Measurements from ENCODE around the gene KIF15. TPM values are rescaled to one million over a fixed set of nuclear protein-coding genes. Genes with fewer than 3 reads are reported as not detected.

KIF15 gene
- total RNA-seq, 1 donor from 2014 or later = 6.3 TPM

GRCh38 chr3:44825264-44825925, 63.8 kb downstream of the KIF15 start:
- no peaks in the 10 kb centered on the region for H3K4me1 ChIP-seq (ENCODE audit: control insufficient read depth in 3 of 3, insufficient read depth in 3 of 3, low read length in 3 of 3)
- no peak overlapping the region for H3K4me3 ChIP-seq (ENCODE audit: low read length in 3 of 3)
- no peaks in the 10 kb centered on the region for H3K27me3 ChIP-seq (ENCODE audit: control insufficient read depth in 3 of 3, insufficient read depth in 3 of 3, low read length in 3 of 3)
- H3K36me3 ChIP-seq (ENCODE audit: control insufficient read depth in 3 of 3, insufficient read depth in 3 of 3, low read length in 3 of 3) = no peaks in the 10 kb centered on the region
- no peaks in the 10 kb centered on the region for H3K9me3 ChIP-seq (ENCODE audit: control insufficient read depth in 3 of 3, low read length in 3 of 3)
- H3K9ac ChIP-seq (ENCODE audit: low read depth in 1 of 3, low read length in 3 of 3) = no peak overlapping the region
- H3K27ac ChIP-seq (ENCODE audit: low read depth, low read length) = no peak overlapping the region

GRCh38 chr3:44827196-44827595, 65.6 kb downstream of the KIF15 start:
- Histone ChIP-seq H3K36me3 (ENCODE audit: control insufficient read depth in 3 of 3, insufficient read depth in 3 of 3, low read length in 3 of 3) (no peaks in the 10 kb centered on the region), H3K9me3 (ENCODE audit: control insufficient read depth in 3 of 3, low read length in 3 of 3) (no peaks in the 10 kb centered on the region)

GRCh38 chr3:44831232-44831631, 69.6 kb downstream of the KIF15 start:
- Histone ChIP-seq H3K27ac (ENCODE audit: low read depth, low read length) (no peak overlapping the region), H3K4me1 (ENCODE audit: control insufficient read depth in 3 of 3, insufficient read depth in 3 of 3, low read length in 3 of 3) (no peaks in the 10 kb centered on the region), H3K9me3 (ENCODE audit: control insufficient read depth in 3 of 3, low read length in 3 of 3) (no peaks in the 10 kb centered on the region), H3K36me3 (ENCODE audit: control insufficient read depth in 3 of 3, insufficient read depth in 3 of 3, low read length in 3 of 3) (no peaks in the 10 kb centered on the region), H3K4me3 (ENCODE audit: low read length in 3 of 3) (no peak overlapping the region), H3K27me3 (ENCODE audit: control insufficient read depth in 3 of 3, insufficient read depth in 3 of 3, low read length in 3 of 3) (no peaks in the 10 kb centered on the region), H3K9ac (ENCODE audit: low read depth in 1 of 3, low read length in 3 of 3) (no peak overlapping the region)

More at GRCh38 chr3:44827196-44827595, 65.6 kb downstream of the KIF15 start:
- H3K27me3 ChIP-seq (ENCODE audit: control insufficient read depth in 3 of 3, insufficient read depth in 3 of 3, low read length in 3 of 3) = no peaks in the 10 kb centered on the region
- H3K9ac ChIP-seq (ENCODE audit: low read depth in 1 of 3, low read length in 3 of 3) = no peak overlapping the region
- H3K4me3 ChIP-seq (ENCODE audit: low read length in 3 of 3) = no peak overlapping the region
- no peak overlapping the region for H3K27ac ChIP-seq (ENCODE audit: low read depth, low read length)
- no peaks in the 10 kb centered on the region for H3K4me1 ChIP-seq (ENCODE audit: control insufficient read depth in 3 of 3, insufficient read depth in 3 of 3, low read length in 3 of 3)

- Histone ChIP-seq H3K27me3 (ENCODE audit: control insufficient read depth in 3 of 3, insufficient read depth in 3 of 3, low read length in 3 of 3) (no peaks in the 10 kb centered on the region), H3K27ac (ENCODE audit: low read depth, low read length) (no peak overlapping the region)
Measured at GRCh38 chr3:44832032-44832431, 70.4 kb downstream of the KIF15 start.

GRCh38 chr3:44832965-44833364, 71.4 kb downstream of the KIF15 start:
- Histone ChIP-seq H3K9ac (ENCODE audit: low read depth in 1 of 3, low read length in 3 of 3) (no peak overlapping the region), H3K9me3 (ENCODE audit: control insufficient read depth in 3 of 3, low read length in 3 of 3) (peaks cover 0 to 4% (median 0%) of the 10 kb centered on the region in 3 donors), H3K4me3 (ENCODE audit: low read length in 3 of 3) (no peak overlapping the region), H3K36me3 (ENCODE audit: control insufficient read depth in 3 of 3, insufficient read depth in 3 of 3, low read length in 3 of 3) (no peaks in the 10 kb centered on the region), H3K4me1 (ENCODE audit: control insufficient read depth in 3 of 3, insufficient read depth in 3 of 3, low read length in 3 of 3) (no peaks in the 10 kb centered on the region), H3K27me3 (ENCODE audit: control insufficient read depth in 3 of 3, insufficient read depth in 3 of 3, low read length in 3 of 3) (no peaks in the 10 kb centered on the region), H3K27ac (ENCODE audit: low read depth, low read length) (no peak overlapping the region)

More at GRCh38 chr3:44832032-44832431, 70.4 kb downstream of the KIF15 start:
- H3K9ac ChIP-seq (ENCODE audit: low read depth in 1 of 3, low read length in 3 of 3) = no peak overlapping the region
- H3K9me3 ChIP-seq (ENCODE audit: control insufficient read depth in 3 of 3, low read length in 3 of 3) = peaks cover 0 to 4% (median 0%) of the 10 kb centered on the region in 3 donors
- no peak overlapping the region for H3K4me3 ChIP-seq (ENCODE audit: low read length in 3 of 3)
- no peaks in the 10 kb centered on the region for H3K36me3 ChIP-seq (ENCODE audit: control insufficient read depth in 3 of 3, insufficient read depth in 3 of 3, low read length in 3 of 3)
- H3K4me1 ChIP-seq (ENCODE audit: control insufficient read depth in 3 of 3, insufficient read depth in 3 of 3, low read length in 3 of 3) = no peaks in the 10 kb centered on the region

GRCh38 chr3:44833394-44833793, 71.8 kb downstream of the KIF15 start:
- Histone ChIP-seq H3K9ac (ENCODE audit: low read depth in 1 of 3, low read length in 3 of 3) (no peak overlapping the region), H3K9me3 (ENCODE audit: control insufficient read depth in 3 of 3, low read length in 3 of 3) (peaks cover 0 to 4% (median 0%) of the 10 kb centered on the region in 3 donors), H3K4me1 (ENCODE audit: control insufficient read depth in 3 of 3, insufficient read depth in 3 of 3, low read length in 3 of 3) (no peaks in the 10 kb centered on the region), H3K27ac (ENCODE audit: low read depth, low read length) (no peak overlapping the region), H3K27me3 (ENCODE audit: control insufficient read depth in 3 of 3, insufficient read depth in 3 of 3, low read length in 3 of 3) (no peaks in the 10 kb centered on the region), H3K4me3 (ENCODE audit: low read length in 3 of 3) (no peak overlapping the region), H3K36me3 (ENCODE audit: control insufficient read depth in 3 of 3, insufficient read depth in 3 of 3, low read length in 3 of 3) (no peaks in the 10 kb centered on the region)

GRCh38 chr3:44835684-44836083, 74.1 kb downstream of the KIF15 start:
- H3K27ac ChIP-seq (ENCODE audit: low read depth, low read length) = no peak overlapping the region
- H3K27me3 ChIP-seq (ENCODE audit: control insufficient read depth in 3 of 3, insufficient read depth in 3 of 3, low read length in 3 of 3) = no peaks in the 10 kb centered on the region
- H3K9ac ChIP-seq (ENCODE audit: low read depth in 1 of 3, low read length in 3 of 3) = no peak overlapping the region
- H3K9me3 ChIP-seq (ENCODE audit: control insufficient read depth in 3 of 3, low read length in 3 of 3) = peaks cover 0 to 4% (median 0%) of the 10 kb centered on the region in 3 donors
- no peak overlapping the region for H3K4me3 ChIP-seq (ENCODE audit: low read length in 3 of 3)
- H3K4me1 ChIP-seq (ENCODE audit: control insufficient read depth in 3 of 3, insufficient read depth in 3 of 3, low read length in 3 of 3) = no peaks in the 10 kb centered on the region
- no peaks in the 10 kb centered on the region for H3K36me3 ChIP-seq (ENCODE audit: control insufficient read depth in 3 of 3, insufficient read depth in 3 of 3, low read length in 3 of 3)

GRCh38 chr3:44842376-44842775, 80.8 kb downstream of the KIF15 start:
- no peaks in the 10 kb centered on the region for H3K9me3 ChIP-seq (ENCODE audit: control insufficient read depth in 3 of 3, low read length in 3 of 3)
- no peaks in the 10 kb centered on the region for H3K4me1 ChIP-seq (ENCODE audit: control insufficient read depth in 3 of 3, insufficient read depth in 3 of 3, low read length in 3 of 3)
- H3K4me3 ChIP-seq (ENCODE audit: low read length in 3 of 3) = no peak overlapping the region
- H3K9ac ChIP-seq (ENCODE audit: low read depth in 1 of 3, low read length in 3 of 3) = no peak overlapping the region
- no peaks in the 10 kb centered on the region for H3K27me3 ChIP-seq (ENCODE audit: control insufficient read depth in 3 of 3, insufficient read depth in 3 of 3, low read length in 3 of 3)
- no peak overlapping the region for H3K27ac ChIP-seq (ENCODE audit: low read depth, low read length)
- no peaks in the 10 kb centered on the region for H3K36me3 ChIP-seq (ENCODE audit: control insufficient read depth in 3 of 3, insufficient read depth in 3 of 3, low read length in 3 of 3)

- Histone ChIP-seq H3K4me1 (ENCODE audit: control insufficient read depth in 3 of 3, insufficient read depth in 3 of 3, low read length in 3 of 3) (no peaks in the 10 kb centered on the region), H3K27ac (ENCODE audit: low read depth, low read length) (no peak overlapping the region), H3K4me3 (ENCODE audit: low read length in 3 of 3) (no peak overlapping the region), H3K36me3 (ENCODE audit: control insufficient read depth in 3 of 3, insufficient read depth in 3 of 3, low read length in 3 of 3) (no peaks in the 10 kb centered on the region), H3K9ac (ENCODE audit: low read depth in 1 of 3, low read length in 3 of 3) (no peak overlapping the region), H3K9me3 (ENCODE audit: control insufficient read depth in 3 of 3, low read length in 3 of 3) (no peaks in the 10 kb centered on the region), H3K27me3 (ENCODE audit: control insufficient read depth in 3 of 3, insufficient read depth in 3 of 3, low read length in 3 of 3) (no peaks in the 10 kb centered on the region)
Measured at GRCh38 chr3:44845528-44846520, 84.2 kb downstream of the KIF15 start.

GRCh38 chr3:44848634-44849033, 87.0 kb downstream of the KIF15 start:
- H3K9me3 ChIP-seq (ENCODE audit: control insufficient read depth in 3 of 3, low read length in 3 of 3) = no peaks in the 10 kb centered on the region
- no peaks in the 10 kb centered on the region for H3K4me1 ChIP-seq (ENCODE audit: control insufficient read depth in 3 of 3, insufficient read depth in 3 of 3, low read length in 3 of 3)
- no peaks in the 10 kb centered on the region for H3K27me3 ChIP-seq (ENCODE audit: control insufficient read depth in 3 of 3, insufficient read depth in 3 of 3, low read length in 3 of 3)
- no peaks in the 10 kb centered on the region for H3K36me3 ChIP-seq (ENCODE audit: control insufficient read depth in 3 of 3, insufficient read depth in 3 of 3, low read length in 3 of 3)
- H3K9ac ChIP-seq (ENCODE audit: low read depth in 1 of 3, low read length in 3 of 3) = no peak overlapping the region
- no peak overlapping the region for H3K27ac ChIP-seq (ENCODE audit: low read depth, low read length)
- H3K4me3 ChIP-seq (ENCODE audit: low read length in 3 of 3) = no peak overlapping the region

Measured in skeletal muscle tissue (tissue), 4 donors.